GM21717 (cell line): ENCODE results near the gene C5orf47.

ENCODE experiments used
- ATAC-seq: cut with Tn5 transposase; IDR thresholded peaks from one replicate; pipeline ENCODE4 v1.9.1; 2021; ENCODE audit warnings: mild to moderate bottlenecking, moderate library complexity; ENCODE audit not compliant: unreplicated experiment

The C5orf47 gene

DNA sequence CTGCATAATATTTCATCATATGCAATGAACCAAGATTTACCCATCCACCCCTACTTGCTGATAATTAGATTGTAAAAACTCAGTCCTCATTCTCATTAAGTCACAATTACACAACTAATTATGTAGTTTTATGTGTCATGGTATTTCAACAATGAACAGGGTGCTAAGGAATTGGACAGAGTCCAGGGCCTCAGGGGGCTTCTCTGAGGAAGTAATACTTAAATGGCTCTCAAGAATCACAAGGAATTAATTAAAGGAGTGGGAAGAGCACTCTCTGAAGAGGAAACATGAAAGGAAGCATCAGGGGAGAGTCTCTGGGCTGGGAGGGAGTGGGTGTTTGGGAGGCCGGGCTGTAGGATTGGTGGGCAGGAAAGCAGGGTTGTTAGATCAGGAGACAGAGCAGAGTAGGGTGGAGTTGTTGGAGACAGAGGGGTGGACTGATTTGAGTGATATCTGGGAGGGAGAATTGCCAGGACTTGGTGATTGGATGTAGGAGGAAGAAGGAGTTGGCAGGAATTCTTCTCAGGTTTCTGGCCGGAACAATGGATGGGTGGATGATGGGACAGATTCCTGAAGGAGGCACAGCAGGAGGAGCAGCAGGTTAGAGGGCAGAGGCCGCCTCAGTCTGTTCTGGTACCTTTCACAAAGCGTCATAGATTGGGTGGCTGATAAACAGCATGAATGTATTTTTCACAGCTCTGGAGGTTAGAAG, 33.6 kb downstream of the C5orf47 start:
- no peak for ATAC-seq

DNA sequence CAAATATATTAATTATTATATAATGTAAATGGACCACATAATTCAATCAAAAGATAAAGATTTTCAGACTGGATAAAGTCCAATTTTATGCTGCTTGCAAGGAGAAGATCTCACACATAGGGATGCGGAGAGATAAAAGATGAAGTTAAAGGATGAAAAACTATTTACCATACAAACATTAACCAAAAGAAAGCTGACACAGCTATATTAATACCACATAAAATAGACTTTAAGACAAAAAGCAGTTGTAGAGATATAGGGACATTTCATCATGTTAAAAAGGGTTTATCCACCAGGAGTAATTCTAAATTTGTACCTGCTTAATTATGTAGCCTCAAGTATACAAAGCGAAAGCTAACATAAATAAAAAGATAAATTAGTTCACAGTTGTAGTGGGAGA, 41.3 kb downstream of the C5orf47 start:
- ATAC-seq: no peak

DNA sequence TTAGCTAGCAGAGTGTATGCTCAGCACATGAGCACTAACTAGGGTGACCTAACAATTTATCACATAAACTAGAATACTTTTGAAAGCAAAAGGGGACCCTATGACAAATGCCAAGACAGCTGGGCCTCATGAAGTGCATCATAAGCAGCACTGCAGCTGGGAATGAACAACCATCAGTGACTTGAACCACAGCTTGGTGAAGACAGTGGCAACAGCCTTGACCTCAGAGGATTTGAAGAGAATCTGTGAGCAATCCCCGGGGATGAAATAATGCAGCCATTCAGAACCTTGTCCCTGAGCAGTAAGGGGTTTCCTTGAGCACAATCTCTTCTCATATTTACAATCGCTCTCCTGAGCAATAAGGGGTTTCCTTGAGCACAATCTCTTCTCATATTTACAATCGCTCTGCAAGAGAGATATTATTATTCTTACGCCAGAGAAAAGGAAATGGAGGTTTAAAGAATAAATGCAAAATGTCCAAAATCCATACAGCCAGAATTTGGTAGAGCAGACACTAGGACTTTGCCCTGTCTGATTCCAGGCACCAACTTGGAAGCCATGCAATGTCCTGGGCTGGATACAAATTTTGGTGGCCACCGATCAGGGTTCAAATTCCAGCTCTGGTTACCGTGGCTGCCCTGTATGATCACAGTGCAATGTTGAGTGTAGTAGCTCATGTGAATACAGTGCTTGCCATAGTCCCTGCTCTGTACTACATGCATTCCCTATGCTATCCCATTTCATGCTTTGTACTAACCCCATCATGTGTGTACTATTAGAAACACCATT, 55.7 kb downstream of the C5orf47 start:
- ATAC-seq: no peak

DNA sequence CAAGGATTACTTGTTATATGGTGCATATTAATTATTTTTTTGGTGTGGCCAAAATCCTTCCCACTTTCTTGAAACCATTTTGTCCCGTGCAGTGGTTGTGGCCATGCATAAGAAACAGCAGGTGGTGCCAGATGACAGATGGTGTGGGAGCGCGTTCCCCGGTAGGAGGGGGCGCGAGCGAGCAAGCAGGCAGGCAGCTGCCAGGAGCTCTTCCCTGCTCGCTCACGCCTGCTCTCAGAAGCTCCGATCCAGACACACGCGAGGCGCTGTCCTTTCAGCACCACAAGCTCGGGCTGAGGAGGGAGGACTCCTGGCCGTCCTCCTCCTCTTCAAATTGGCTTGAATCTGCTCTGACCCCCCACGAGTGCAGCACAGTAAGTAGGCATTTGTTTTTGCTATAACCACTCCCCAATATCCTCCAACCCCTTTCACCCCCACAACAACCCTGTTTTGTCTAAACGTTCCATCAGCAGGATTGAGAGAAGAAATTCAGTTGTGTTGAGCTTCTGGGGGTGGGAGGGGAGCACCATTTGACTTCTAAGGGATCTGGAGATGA, 56.6 kb downstream of the C5orf47 start, which contains the start of gene NSG2:
NSG2 (plus strand) TSS at position 237 of the 556 bp plus-strand sequence. CDS start 1,050 bp downstream, outside the sequence.
- peak; percentile 91 for ATAC-seq

DNA sequence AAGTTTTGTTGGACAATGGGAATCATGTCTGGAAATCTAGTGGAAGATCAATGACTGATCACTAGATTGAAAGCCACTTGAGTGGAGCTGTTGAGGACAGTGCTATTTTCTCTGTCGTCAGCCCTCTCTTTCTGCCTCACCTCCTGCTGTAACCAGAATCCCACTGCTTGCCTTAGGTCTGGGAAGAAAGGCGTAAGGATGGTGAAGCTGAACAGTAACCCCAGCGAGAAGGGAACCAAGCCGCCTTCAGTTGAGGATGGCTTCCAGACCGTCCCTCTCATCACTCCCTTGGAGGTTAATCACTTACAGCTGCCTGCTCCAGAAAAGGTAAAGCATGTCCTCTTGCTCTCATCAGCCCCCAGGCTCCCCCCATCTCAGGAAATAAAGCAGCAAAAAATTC, 57.6 kb downstream of the C5orf47 start:
- ATAC-seq: no peak

DNA sequence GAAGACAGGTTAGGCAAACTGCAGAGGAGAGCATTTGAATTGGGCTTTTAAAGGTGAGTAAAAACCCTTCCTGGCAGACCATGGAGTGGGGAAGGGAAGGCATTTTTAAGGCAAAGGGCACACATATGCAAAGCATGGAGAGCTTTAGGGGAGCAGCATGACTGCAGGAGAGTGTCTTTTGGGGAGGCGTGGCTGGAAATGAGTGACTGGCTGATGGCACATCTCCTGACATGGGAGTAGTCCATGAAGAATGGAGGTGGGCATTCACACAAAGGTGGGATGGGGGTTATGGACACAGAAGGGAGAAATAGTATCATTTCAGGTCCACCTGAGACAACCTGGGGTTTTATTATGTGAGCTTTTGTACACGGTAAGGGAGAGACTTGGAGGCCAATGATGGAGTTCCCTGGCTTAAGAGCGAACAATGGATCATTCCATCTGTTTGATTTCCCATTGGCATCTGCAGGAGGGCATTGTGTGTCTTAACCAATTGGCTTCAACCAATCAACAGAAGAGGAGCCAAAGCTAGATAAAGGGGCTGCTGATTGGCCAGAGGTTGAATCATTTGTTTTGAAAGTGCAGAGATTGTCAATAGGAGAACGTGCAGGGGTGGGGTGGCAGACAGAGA, 58.6 kb downstream of the C5orf47 start:
- no peak for ATAC-seq

DNA sequence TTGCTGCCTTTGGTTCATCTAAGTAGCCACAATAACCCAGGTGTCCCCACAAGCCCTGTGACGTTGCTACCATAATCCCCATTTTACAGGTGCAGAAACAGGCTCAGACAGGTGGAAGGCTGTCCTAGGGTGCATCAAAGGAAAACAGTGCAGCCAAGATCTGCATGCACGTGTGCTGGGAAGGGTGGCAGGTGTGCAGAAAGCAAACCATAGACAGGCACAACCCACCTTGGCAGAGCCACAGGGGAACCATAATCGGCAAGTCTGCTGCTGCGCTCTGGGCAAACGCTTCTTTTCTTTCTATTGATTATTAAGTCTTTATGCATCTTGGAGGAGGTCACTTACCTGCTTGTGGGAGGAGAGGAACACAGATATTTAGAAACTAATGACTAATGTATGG, 63.7 kb downstream of the C5orf47 start:
- no peak for ATAC-seq

DNA sequence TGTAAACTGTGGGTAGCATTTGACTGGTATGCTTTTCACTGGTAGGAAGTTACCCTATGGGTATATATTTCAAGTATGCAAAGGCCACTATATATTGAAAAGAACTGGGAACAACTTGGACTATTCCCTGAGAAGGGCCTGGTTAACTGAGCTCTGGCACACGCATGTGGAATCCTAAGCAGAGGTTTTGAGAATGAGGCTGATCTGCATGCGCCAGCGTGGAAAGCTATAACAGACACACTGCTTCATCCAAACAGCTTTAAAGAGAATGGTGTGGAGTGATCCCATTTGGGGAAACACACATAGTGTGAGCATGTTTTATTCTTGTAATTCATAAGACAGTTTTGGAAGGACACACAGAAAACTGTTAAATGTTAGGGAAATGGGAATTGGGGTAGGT, 64.9 kb downstream of the C5orf47 start:
- ATAC-seq: no peak
